Thoracic aorta (tissue), 2 donors: ENCODE measurements around the gene TMEM114. TPM values are rescaled to one million over a fixed set of nuclear protein-coding genes. Genes with fewer than 3 reads are reported as not detected.

Source experiments
- ATAC-seq: fragments of 150-250 bp; one replicate; pipeline ENCODE4 v1.8.0; 2017; ENCODE audit warnings: low read depth; ENCODE audit not compliant: insufficient number of reproducible peaks, low FRiP score
- DNase-seq: peaks from one replicate; pipeline ENCODE4 v3.0.0-alpha.2; 2020; ENCODE audit warnings: low spot score
- H3K27ac ChIP-seq, 2 donors: fragments of 200-600 bp; sonication (generic); 1 replicate in 1 of 2; 2 replicates in 1 of 2; pipeline ENCODE4 v1.5.1; 2016; ENCODE audit warnings: mild to moderate bottlenecking in 2 of 2, moderate library complexity in 2 of 2
- H3K27me3 ChIP-seq: fragments of 200-600 bp; sonication (generic); replicated peaks from 2 replicates; pipeline ENCODE4 v1.6.0; 2016; ENCODE audit warnings: mild to moderate bottlenecking; ENCODE audit not compliant: insufficient read depth
- H3K36me3 ChIP-seq: fragments of 200-600 bp; sonication (generic); one replicate; pipeline ENCODE4 v1.5.1; 2016
- H3K4me1 ChIP-seq, 2 donors: fragments of 200-600 bp; sonication (generic); 1 replicate in 1 of 2; 2 replicates in 1 of 2; pipeline versions ENCODE4 v1.5.1 to v1.6.0; 2016; ENCODE audit warnings: low read depth in 2 of 2, mild to moderate bottlenecking in 1 of 2; ENCODE audit not compliant: control insufficient read depth in 1 of 2
- H3K4me3 ChIP-seq: fragments of 200-600 bp; sonication (generic); 2 replicates; pipeline ENCODE4 v1.5.1; 2016; ENCODE audit warnings: mild to moderate bottlenecking
- H3K9me3 ChIP-seq: fragments of 200-600 bp; sonication (generic); 2 replicates; pipeline ENCODE4 v1.5.1; 2016
- total RNA-seq, 2 donors: library from RNA; depleted of rRNA; stranded (reverse); fragments of >200 nt; gene quantifications; one replicate each; pipeline versions ENCODE4 v1.1.0 to v1.2.3, GENCODE V29; 2016
- TF ChIP-seq, protein P1 (sequence below): fragments of 200-600 bp; sonication (generic); IDR thresholded peaks from one replicate; pipeline ENCODE4 v1.5.1; 2019; ENCODE audit warnings: antibody characterized with exemption

TMEM114 gene
- total RNA-seq, 2 donors from 2014 or later: not detected

DNA sequence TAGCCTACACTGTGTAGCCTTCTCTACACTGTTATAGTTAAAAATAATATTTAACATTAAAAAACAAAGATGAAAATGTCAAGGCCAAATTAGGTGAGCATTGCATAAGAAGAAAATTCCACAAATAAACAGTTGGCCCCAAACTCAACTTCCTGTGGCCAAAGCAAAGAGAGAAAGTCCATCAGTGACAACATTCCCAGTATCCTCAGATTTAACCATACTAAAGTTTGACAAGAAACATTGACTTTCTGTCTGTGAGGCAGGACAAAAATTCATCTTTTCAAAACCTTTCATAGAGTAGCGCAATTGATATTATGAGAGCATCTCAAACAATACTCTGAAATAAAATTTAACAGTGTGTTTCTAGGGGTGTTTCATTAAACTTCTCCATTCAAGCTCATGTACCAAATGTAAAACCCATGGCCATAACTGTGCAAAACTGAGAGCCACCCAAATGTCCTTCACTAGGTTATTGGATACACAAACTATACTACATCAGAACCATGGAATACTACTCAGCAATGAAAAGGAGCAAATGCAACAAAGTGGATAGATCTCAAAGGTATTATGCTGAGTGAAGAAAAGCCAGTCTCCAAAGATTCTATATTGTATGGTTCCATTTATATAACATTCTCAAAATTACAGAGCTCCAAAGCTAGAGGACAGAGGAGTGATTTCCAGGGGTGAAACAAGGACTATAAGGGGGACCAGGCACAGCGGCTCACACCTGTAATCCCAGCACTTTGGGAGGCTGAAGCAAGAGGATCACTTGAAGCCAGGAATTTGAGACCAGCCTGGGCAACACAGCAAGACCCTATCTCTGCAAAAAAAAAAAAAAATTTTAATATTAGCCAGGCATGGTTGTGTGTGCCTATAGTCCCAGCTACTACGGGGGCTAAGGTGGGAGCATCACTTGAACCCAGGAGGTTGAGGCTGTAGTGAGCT is 38.7 kb downstream of the TMEM114 start:
- no peaks in the 10 kb centered on the region for H3K9me3 ChIP-seq
- no peak overlapping the region for H3K4me3 ChIP-seq
- H3K4me1 ChIP-seq: no peaks in the 10 kb centered on the region
- ATAC-seq: no peak
- H3K36me3 ChIP-seq: no peaks in the 10 kb centered on the region
- DNase-seq: no peak
- TF ChIP-seq, protein P1, sequence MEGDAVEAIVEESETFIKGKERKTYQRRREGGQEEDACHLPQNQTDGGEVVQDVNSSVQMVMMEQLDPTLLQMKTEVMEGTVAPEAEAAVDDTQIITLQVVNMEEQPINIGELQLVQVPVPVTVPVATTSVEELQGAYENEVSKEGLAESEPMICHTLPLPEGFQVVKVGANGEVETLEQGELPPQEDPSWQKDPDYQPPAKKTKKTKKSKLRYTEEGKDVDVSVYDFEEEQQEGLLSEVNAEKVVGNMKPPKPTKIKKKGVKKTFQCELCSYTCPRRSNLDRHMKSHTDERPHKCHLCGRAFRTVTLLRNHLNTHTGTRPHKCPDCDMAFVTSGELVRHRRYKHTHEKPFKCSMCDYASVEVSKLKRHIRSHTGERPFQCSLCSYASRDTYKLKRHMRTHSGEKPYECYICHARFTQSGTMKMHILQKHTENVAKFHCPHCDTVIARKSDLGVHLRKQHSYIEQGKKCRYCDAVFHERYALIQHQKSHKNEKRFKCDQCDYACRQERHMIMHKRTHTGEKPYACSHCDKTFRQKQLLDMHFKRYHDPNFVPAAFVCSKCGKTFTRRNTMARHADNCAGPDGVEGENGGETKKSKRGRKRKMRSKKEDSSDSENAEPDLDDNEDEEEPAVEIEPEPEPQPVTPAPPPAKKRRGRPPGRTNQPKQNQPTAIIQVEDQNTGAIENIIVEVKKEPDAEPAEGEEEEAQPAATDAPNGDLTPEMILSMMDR: no peak
- H3K27ac ChIP-seq: no peak overlapping the region
- no peaks in the 10 kb centered on the region for H3K27me3 ChIP-seq

DNA sequence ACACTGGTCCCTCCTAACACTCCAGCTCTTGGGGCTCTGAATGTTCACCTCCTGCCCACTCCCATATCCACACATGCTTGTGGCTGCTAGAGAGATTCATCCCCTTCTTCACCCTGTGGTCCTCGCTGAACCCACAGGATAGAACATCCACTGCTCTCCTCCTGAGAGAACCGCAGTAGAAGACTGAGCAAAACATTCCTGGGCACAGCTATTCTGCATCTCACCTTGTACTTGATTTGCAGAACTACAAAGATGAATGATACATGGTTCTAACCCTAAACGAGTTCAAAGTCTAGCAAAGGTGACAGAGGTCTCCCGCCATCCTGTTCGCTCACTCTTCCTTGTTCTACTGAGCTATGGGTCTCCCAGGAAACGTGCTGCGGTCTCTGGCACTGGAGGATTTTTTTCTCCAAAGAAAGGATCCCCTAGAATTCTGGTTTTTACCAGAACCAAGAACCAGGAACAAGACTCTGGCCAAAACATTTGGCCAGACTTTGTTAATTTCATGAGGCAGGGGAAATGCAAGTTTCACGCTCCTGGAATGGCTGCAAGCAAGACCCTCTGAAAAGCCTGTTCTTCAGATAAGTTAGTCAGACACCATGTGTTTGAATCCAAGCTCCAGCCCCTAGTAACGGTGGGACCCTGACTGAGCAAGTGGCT is 39.5 kb downstream of the TMEM114 start:
- no peak overlapping the region for H3K27ac ChIP-seq
- H3K4me3 ChIP-seq: no peak overlapping the region
- no peaks in the 10 kb centered on the region for H3K4me1 ChIP-seq
- H3K27me3 ChIP-seq: no peaks in the 10 kb centered on the region
- no peak for DNase-seq
- no peak for ATAC-seq
- H3K9me3 ChIP-seq: no peaks in the 10 kb centered on the region
- TF ChIP-seq, protein P1: no peak
- H3K36me3 ChIP-seq: no peaks in the 10 kb centered on the region

DNA sequence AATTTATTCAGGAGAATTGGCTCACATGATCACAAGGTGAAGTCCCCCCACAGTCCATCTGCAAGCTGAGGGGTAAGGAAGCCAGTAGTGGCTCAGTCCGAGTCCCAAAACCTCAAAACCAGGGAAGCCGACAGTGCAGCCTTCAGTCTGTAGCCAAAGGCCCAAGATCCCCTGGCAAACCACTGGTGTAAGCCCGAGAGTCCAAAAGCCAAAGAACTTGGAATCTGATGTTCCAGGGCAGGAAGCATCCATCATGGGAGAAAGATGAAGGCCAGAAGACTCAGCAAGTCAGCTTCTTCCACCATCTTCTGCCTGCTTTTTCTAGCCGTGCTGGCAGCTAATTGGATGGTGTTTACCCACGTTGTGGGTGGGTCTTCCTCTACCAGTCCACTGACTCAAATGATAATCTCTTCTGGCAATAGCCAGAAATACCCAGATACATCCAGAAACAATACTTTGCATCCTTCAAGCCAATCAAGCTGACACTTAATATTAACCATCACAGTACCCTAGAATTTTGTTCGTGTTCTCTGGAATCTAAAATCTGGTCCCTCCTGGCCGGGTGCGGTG is 40.4 kb downstream of the TMEM114 start:
- H3K36me3 ChIP-seq: no peaks in the 10 kb centered on the region
- no peak overlapping the region for H3K4me3 ChIP-seq
- no peaks in the 10 kb centered on the region for H3K4me1 ChIP-seq
- H3K9me3 ChIP-seq: no peaks in the 10 kb centered on the region
- H3K27ac ChIP-seq: no peak overlapping the region
- no peaks in the 10 kb centered on the region for H3K27me3 ChIP-seq
- no peak for DNase-seq
- TF ChIP-seq, protein P1: no peak
- no peak for ATAC-seq

DNA sequence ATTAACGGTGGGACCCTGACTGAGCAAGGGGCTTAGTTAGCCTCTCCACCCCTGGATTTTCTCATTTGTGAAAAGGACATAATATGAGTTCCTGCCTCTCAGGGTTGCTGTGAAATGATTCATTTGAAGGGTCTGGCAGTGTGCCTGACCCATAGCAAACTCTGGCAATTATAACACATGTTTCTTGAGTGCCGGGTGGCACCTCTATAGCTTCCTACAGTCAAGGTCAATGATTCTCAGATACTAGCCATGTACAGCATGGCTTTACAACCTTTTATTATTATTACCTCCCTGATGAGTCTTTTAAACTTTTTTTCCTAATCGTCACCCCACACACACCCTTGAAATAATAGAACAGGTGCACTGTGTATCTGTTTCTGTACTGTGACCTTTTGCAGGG is 42.1 kb downstream of the TMEM114 start:
- H3K4me3 ChIP-seq: no peak overlapping the region
- no peaks in the 10 kb centered on the region for H3K4me1 ChIP-seq
- H3K9me3 ChIP-seq: no peaks in the 10 kb centered on the region
- DNase-seq (no peak), ATAC-seq (no peak)
- no peaks in the 10 kb centered on the region for H3K36me3 ChIP-seq
- TF ChIP-seq, protein P1: no peak
- no peaks in the 10 kb centered on the region for H3K27me3 ChIP-seq
- no peak overlapping the region for H3K27ac ChIP-seq

DNA sequence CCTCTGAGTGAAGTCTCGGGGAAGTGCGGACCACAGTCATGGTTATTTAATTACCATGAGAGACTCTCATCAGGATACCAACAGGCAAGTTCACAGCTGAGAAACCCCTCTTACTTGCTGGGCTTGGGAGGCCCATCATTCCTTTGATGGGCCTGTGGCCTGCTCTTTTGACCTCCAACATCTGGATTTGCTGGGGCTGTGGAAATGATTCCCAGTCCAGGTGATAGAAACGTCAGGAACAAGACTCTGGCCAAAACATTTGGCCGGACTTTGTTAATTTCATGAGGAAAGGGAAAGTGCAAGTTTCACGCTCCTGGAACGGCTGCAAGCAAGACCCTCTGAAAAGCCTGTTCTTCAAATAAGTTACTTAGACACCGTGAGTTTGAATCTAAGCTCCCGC is 42.5 kb downstream of the TMEM114 start:
- no peak for DNase-seq
- Histone ChIP-seq H3K27ac (no peak overlapping the region), H3K9me3 (no peaks in the 10 kb centered on the region), H3K27me3 (no peaks in the 10 kb centered on the region), H3K4me3 (no peak overlapping the region), H3K36me3 (no peaks in the 10 kb centered on the region), H3K4me1 (no peaks in the 10 kb centered on the region)
- TF ChIP-seq, protein P1: no peak
- no peak for ATAC-seq
